Upper lobe of left lung (tissue), 6 donors: ENCODE results near the gene TTLL5. TPM values are rescaled to one million over a fixed set of nuclear protein-coding genes. Genes with fewer than 3 reads are reported as not detected.

ENCODE experiments used
- ATAC-seq, 2 donors: fragments of 200-7000 bp; cut with Tn5 transposase; one replicate each; pipeline ENCODE4 v1.9.1; 2022; ENCODE audit warnings: mild to moderate bottlenecking in 2 of 2, moderate library complexity in 2 of 2; ENCODE audit not compliant: low FRiP score in 2 of 2
- DNase-seq, 2 donors: peaks; one replicate each; pipeline ENCODE4 v3.0.0-alpha.2; 2019 to 2020
- H3K27ac ChIP-seq, 4 donors: fragments of 200-600 bp; sonication (generic); one replicate each; pipeline ENCODE4 v1.5.1; 2016 to 2019
- H3K27me3 ChIP-seq, 4 donors: fragments of 200-600 bp; sonication (generic); one replicate each; pipeline ENCODE4 v1.5.1; 2017 to 2019
- H3K36me3 ChIP-seq, 4 donors: fragments of 200-600 bp; sonication (generic); one replicate each; pipeline ENCODE4 v1.5.1; 2016 to 2019
- H3K4me1 ChIP-seq, 4 donors: fragments of 200-600 bp; sonication (generic); one replicate each; pipeline ENCODE4 v1.5.1; 2018 to 2019
- H3K4me3 ChIP-seq, 4 donors: fragments of 200-600 bp; sonication (generic); one replicate each; pipeline ENCODE4 v1.5.1; 2017 to 2019; ENCODE audit warnings: mild to moderate bottlenecking in 2 of 4, moderate library complexity in 1 of 4
- H3K9me3 ChIP-seq, 4 donors: fragments of 200-600 bp; sonication (generic); one replicate each; pipeline ENCODE4 v1.5.1; 2018 to 2019
- EP300 ChIP-seq, 4 donors: sonication (generic); formaldehyde crosslinking; IDR thresholded peaks; one replicate each; pipeline ENCODE4 v1.5.1; 2017; ENCODE audit warnings: antibody characterized with exemption in 4 of 4, control low read depth in 2 of 4
- POLR2A ChIP-seq, 4 donors: fragments of 450-650 bp; IDR thresholded peaks; one replicate each; pipeline ENCODE4 v1.5.1; 2016 to 2017; ENCODE audit warnings: antibody characterized with exemption in 4 of 4, mild to moderate bottlenecking in 2 of 4
- POLR2AphosphoS5 ChIP-seq, 2 donors: sonication (generic); formaldehyde crosslinking; IDR thresholded peaks; one replicate each; pipeline ENCODE4 v1.5.1; 2017; ENCODE audit warnings: antibody characterized with exemption in 2 of 2
- WGBS, 2 donors: methylation state at CpG; one replicate each; pipeline ENCODE4 v1.1.5; 2017 to 2018; 5-methylcytosine and 5-hydroxymethylcytosine counted together
- total RNA-seq, 6 donors: library from RNA; depleted of rRNA in 4 of 6; stranded (reverse); fragments of >200 nt in 4 of 6; gene quantifications; one replicate each; pipeline versions ENCODE4 v1.1.0 to v1.2.1, GENCODE V29; 2016 to 2021
- TF ChIP-seq, protein P1 (sequence below), 6 experiments: fragments of 450-650 bp in 4 of 6; fragments of 200-600 bp in 2 of 6; sonication (generic) in 2 of 6; IDR thresholded peaks; one replicate each; pipeline ENCODE4 v1.5.1; 2016 to 2019; ENCODE audit warnings: antibody characterized with exemption in 6 of 6
- donor health status: DM: no; HTN: no; CAD: no; lungs with moderate emphysema.
- donor health status: DM: no; HTN: yes; CAD: no; lungs with severe emphysema.

Gene TTLL5
- total RNA-seq, 6 donors from 2014 or later: 24.5 to 85.9 (median 33.5) TPM

DNA sequence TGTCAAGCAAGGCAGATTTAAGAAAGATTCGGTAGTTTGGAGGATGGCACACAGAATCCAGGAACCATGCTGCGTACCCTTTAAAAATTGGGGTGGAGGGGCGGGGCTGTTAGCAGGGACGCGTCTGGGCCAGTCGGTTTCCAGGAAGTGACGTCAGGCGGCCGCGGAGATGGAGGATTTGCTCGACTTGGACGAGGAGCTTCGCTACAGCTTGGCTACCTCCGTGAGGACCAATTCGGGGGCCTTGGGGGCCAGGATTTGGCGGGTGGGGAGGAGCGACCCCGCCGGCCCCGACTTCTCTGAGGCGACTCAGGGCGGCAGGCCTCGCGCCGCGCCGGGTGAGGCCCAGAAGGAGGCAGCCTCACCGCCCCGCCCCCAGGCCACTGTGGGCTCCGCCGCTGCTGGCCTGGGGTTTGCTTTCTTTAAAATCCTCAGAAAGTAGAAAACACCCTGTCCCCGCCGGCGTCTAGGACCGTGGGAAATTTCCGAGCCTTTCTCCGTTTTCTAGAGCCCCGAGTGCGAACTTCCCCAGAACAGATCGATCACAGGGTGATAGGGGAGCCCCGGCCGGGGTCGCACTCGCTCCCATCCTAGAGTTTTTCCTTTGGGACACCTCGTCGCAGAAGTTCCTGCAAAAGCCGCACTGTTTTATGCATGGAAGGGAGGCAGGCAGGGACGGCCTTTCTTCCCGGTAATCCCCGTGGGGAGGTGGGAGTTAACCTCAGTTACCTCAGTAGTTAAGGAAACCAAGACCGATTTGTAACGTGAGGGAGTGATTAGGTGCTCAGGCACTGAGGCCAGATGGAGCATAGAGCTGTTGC lies 324.8 kb downstream of the TTLL5 start, which contains the start of gene IFT43:
TSS of gene IFT43 (plus strand) at position 146 of the 821 bp plus-strand sequence. CDS start at position 170, 24 bp downstream.
- peak within 1 kb of the TSS; percentile 91 to 98 (median 97) for H3K4me3 ChIP-seq
- no peaks in the 10 kb centered on the region for H3K27me3 ChIP-seq
- WGBS, 2 donors: 1% methylated on average over 20 to 41 of the region's 52 CpGs
- no peaks in the 10 kb centered on the region for H3K9me3 ChIP-seq
- DNase-seq (peak; percentile 92), ATAC-seq (peak; percentile 74 to 81)
- peaks cover 0 to 4% (median 0%) of the 10 kb centered on the region in 4 donors for H3K36me3 ChIP-seq
- peaks cover 24 to 37% (median 36%) of the 10 kb centered on the region in 4 donors for H3K4me1 ChIP-seq
- TF ChIP-seq POLR2AphosphoS5 (IDR thresholded peaks at IDR 0.05): peak; percentile 71
- peak in 3 of 4 donors; percentile 17 to 67 (median 33) for TF ChIP-seq POLR2A (IDR thresholded peaks at IDR 0.05)
- TF ChIP-seq, protein P1, sequence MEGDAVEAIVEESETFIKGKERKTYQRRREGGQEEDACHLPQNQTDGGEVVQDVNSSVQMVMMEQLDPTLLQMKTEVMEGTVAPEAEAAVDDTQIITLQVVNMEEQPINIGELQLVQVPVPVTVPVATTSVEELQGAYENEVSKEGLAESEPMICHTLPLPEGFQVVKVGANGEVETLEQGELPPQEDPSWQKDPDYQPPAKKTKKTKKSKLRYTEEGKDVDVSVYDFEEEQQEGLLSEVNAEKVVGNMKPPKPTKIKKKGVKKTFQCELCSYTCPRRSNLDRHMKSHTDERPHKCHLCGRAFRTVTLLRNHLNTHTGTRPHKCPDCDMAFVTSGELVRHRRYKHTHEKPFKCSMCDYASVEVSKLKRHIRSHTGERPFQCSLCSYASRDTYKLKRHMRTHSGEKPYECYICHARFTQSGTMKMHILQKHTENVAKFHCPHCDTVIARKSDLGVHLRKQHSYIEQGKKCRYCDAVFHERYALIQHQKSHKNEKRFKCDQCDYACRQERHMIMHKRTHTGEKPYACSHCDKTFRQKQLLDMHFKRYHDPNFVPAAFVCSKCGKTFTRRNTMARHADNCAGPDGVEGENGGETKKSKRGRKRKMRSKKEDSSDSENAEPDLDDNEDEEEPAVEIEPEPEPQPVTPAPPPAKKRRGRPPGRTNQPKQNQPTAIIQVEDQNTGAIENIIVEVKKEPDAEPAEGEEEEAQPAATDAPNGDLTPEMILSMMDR (IDR thresholded peaks at IDR 0.05): no peak
- peak within 1 kb of the TSS; percentile 79 to 89 (median 82) for H3K27ac ChIP-seq

DNA sequence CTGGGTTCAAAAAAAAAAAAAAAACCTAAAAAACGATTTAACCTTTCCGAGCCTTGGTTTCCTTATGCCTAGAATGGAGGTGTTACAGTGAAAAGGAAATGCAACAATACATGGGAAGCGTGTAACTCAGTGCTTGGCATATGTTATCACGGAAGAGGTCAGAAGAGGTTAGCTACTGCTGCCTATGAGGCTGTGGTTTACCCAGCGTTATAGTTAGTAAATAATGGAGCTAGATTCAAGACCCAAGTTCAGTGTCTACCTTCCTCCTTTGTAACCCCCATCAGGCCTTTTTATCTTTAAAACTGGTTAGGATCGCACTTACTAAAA lies 325.4 kb downstream of the TTLL5 start:
- H3K27me3 ChIP-seq: no peaks in the 10 kb centered on the region
- H3K9me3 ChIP-seq: no peaks in the 10 kb centered on the region
- peaks cover 0 to 4% (median 0%) of the 10 kb centered on the region in 4 donors for H3K36me3 ChIP-seq
- peak overlapping the region in 3 of 4 donors; percentile 81 to 89 (median 84) for H3K27ac ChIP-seq
- peak overlapping the region in 3 of 4 donors; percentile 91 to 97 (median 97) for H3K4me3 ChIP-seq
- ATAC-seq (no peak), DNase-seq (no peak)
- peaks cover 18 to 31% (median 30%) of the 10 kb centered on the region in 4 donors for H3K4me1 ChIP-seq
- WGBS, 2 donors: 24 to 26% methylated on average over 6 of the region's 6 CpGs
- no peak for TF ChIP-seq POLR2AphosphoS5 (IDR thresholded peaks at IDR 0.05)
- TF ChIP-seq, protein P1 (IDR thresholded peaks at IDR 0.05): no peak
- no peak for TF ChIP-seq POLR2A (IDR thresholded peaks at IDR 0.05)
- TF ChIP-seq EP300 (IDR thresholded peaks at IDR 0.05): no peak

DNA sequence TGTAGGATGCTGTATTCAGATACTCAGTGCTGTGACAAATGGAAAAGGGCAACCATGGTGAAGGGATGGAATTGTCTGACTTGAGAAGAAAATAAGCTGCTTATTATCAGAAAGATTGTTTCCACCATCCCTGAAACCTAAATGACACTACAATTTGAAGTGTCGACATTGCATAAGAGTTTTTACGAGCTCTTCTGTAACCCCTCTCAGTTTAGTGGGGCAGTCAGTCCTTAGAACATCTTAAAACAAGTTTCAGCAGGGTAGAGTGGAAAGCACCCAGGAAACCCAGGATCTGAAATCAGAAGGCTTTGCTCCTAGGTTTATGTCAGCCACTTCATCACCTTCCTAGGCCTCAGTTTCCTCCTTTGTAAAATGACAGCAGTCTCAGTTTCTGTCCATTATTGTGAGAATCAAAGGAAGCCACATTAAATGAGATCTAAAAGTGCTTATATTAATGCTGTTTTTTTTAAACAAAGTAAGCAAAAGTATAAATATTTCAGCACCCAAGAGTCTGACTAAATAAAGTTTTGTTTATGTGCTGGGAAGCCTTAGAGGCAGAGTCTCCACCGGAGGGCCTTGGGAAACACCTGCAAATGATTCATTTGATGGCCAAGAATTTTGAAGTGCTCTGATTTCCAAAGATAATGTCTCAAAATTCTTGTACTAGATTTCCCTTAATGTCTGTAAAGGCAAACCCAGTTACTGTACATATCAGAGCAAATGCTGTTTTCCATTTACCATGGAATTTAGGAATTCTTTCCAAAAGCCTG lies 326.3 kb downstream of the TTLL5 start:
- no peak overlapping the region for H3K4me3 ChIP-seq
- H3K27ac ChIP-seq: no peak overlapping the region
- peaks cover 15 to 28% (median 26%) of the 10 kb centered on the region in 4 donors for H3K4me1 ChIP-seq

DNA sequence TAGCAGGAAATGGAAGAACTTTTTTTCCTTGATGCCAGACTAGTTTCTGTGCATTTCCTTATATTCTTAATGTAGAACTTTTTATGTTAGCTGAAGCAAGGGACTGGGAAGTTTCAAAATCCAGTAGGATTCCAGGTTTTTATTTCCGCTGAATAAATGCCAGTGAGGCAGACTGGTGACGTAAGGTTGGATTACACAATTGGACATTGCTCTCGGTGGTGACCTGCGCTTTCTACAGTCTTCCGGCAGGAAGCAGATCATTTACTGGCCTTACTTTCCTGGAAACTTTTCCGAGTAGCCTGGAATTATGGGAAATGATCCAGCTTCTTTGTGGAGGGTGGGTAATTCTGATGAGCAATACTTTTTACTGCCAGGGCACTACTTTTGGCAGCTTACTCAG lies 328.1 kb downstream of the TTLL5 start:
- H3K27me3 ChIP-seq: no peaks in the 10 kb centered on the region
- DNase-seq (no peak), ATAC-seq (peak in 1 of 2 donors; percentile 69)
- H3K4me1 ChIP-seq: peaks cover 15 to 23% (median 21%) of the 10 kb centered on the region in 4 donors
- no peaks in the 10 kb centered on the region for H3K9me3 ChIP-seq
- peaks cover 0 to 9% (median 0%) of the 10 kb centered on the region in 4 donors for H3K36me3 ChIP-seq
- peak overlapping the region; percentile 28 to 83 (median 56) for H3K27ac ChIP-seq
- H3K4me3 ChIP-seq: no peak overlapping the region
- TF ChIP-seq POLR2A (IDR thresholded peaks at IDR 0.05) (no peak), EP300 (IDR thresholded peaks at IDR 0.05) (peak in 3 of 4 donors; percentile 88 to 97 (median 89)), POLR2AphosphoS5 (IDR thresholded peaks at IDR 0.05) (peak; percentile 64 to 97)
- TF ChIP-seq, protein P1 (IDR thresholded peaks at IDR 0.05): no peak
- 42 to 79% methylated on average over 6 of the region's 6 CpGs for WGBS, 2 donors

More for the DNA sequence above, 326.3 kb downstream of the TTLL5 start:
- 63 to 64% methylated on average over 3 of the region's 3 CpGs for WGBS, 2 donors
- Histone ChIP-seq H3K36me3 (peaks cover 0 to 4% (median 0%) of the 10 kb centered on the region in 4 donors), H3K9me3 (no peaks in the 10 kb centered on the region), H3K27me3 (no peaks in the 10 kb centered on the region)
- TF ChIP-seq POLR2A (IDR thresholded peaks at IDR 0.05): no peak
- TF ChIP-seq, protein P1 (IDR thresholded peaks at IDR 0.05): no peak
- no peak for TF ChIP-seq EP300 (IDR thresholded peaks at IDR 0.05)
- TF ChIP-seq POLR2AphosphoS5 (IDR thresholded peaks at IDR 0.05): no peak
- ATAC-seq (no peak), DNase-seq (no peak)
